Testis (tissue), 2 donors: ENCODE results near the gene MKRN1.

Experiments
- POLR2A ChIP-seq: fragments of 450-650 bp; IDR thresholded peaks from one replicate; pipeline ENCODE4 v1.6.1; 2017; ENCODE audit warnings: antibody characterized with exemption, mild to moderate bottlenecking, moderate library complexity
- TF ChIP-seq, protein P1 (sequence below), 3 experiments: fragments of 450-650 bp in 2 of 3; fragments of 200-600 bp in 1 of 3; sonication (generic) in 1 of 3; IDR thresholded peaks; one replicate each; pipeline ENCODE4 v1.5.1; 2016 to 2019; ENCODE audit warnings: antibody characterized with exemption in 3 of 3, mild to moderate bottlenecking in 2 of 3, moderate library complexity in 1 of 3

DNA sequence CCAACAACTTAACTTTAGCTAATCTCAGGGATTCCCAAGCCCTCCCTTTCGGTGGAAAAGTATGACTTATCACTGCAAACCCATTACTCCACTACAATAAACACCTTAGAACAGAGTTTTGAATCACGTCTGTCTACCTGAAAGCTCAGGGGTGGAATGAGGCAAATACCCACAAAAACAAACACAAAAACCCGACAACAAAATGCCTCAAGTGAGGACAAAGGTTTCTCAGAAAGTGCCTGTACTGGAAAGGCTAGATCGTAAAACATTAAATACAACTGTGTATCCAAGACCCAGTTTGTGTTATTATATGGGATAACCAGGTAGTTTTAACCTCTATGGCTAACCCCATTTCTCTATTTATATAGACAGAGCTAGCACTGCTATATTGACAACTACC, 26.0 kb downstream of the MKRN1 start:
- TF ChIP-seq, protein P1, sequence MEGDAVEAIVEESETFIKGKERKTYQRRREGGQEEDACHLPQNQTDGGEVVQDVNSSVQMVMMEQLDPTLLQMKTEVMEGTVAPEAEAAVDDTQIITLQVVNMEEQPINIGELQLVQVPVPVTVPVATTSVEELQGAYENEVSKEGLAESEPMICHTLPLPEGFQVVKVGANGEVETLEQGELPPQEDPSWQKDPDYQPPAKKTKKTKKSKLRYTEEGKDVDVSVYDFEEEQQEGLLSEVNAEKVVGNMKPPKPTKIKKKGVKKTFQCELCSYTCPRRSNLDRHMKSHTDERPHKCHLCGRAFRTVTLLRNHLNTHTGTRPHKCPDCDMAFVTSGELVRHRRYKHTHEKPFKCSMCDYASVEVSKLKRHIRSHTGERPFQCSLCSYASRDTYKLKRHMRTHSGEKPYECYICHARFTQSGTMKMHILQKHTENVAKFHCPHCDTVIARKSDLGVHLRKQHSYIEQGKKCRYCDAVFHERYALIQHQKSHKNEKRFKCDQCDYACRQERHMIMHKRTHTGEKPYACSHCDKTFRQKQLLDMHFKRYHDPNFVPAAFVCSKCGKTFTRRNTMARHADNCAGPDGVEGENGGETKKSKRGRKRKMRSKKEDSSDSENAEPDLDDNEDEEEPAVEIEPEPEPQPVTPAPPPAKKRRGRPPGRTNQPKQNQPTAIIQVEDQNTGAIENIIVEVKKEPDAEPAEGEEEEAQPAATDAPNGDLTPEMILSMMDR (IDR thresholded peaks at IDR 0.05), result no peak
- TF ChIP-seq POLR2A, result no peak
